Suprapubic skin (tissue), 3 donors: Measurements from ENCODE around the gene HSPG2.
"Not testable (repeated sequence)": the region's sequence is repeated elsewhere in the genome, so short reads cannot be mapped to it uniquely, and the experiment has no call there.

Experiments
- CTCF ChIP-seq, 2 donors: fragments of 200-600 bp in 1 of 2; fragments of 450-650 bp in 1 of 2; sonication (generic) in 1 of 2; IDR thresholded peaks; one replicate each; pipeline ENCODE4 v1.5.1; 2016 to 2019; ENCODE audit warnings: antibody characterized with exemption in 2 of 2, mild to moderate bottlenecking in 1 of 2, moderate library complexity in 1 of 2
- EP300 ChIP-seq: sonication (generic); formaldehyde crosslinking; IDR thresholded peaks from one replicate; pipeline ENCODE4 v1.6.1; 2017; ENCODE audit warnings: antibody characterized with exemption
- POLR2A ChIP-seq, 2 donors: fragments of 450-650 bp; IDR thresholded peaks; one replicate each; pipeline ENCODE4 v1.6.1; 2017; ENCODE audit warnings: antibody characterized with exemption in 2 of 2, mild to moderate bottlenecking in 2 of 2, moderate library complexity in 2 of 2

- not testable (repeated sequence) for TF ChIP-seq EP300; CTCF (IDR thresholded peaks at IDR 0.05); POLR2A (IDR thresholded peaks at IDR 0.05)
Measured at GRCh38 chr1:21986386-21986785, 49.3 kb upstream of the HSPG2 start.
